Sciatic nerve (tissue), 2 donors: Measurements from ENCODE around the gene MAST4. TPM values are rescaled to one million over a fixed set of nuclear protein-coding genes. Genes with fewer than 3 reads are reported as not detected.
A peak's percentile ranks its signal among the peaks of the same experiment; 100 is the strongest.
"Not testable (repeated sequence)": the region's sequence is repeated elsewhere in the genome, so short reads cannot be mapped to it uniquely, and the experiment has no call there.

Source experiments
- ATAC-seq: fragments of 200-7000 bp; cut with Tn5 transposase; one replicate; pipeline ENCODE4 v1.9.1; 2020; ENCODE audit warnings: mild to moderate bottlenecking, moderate library complexity
- DNase-seq: peaks from one replicate; pipeline ENCODE4 v3.0.0-alpha.2; 2020; ENCODE audit warnings: low spot score
- intact Hi-C: fragments of 100-400 bp; cut with DNase I; formaldehyde crosslinking; loops from one replicate; pipeline ENCODE4 v1.14.2; 2022
- total RNA-seq: library from RNA; stranded (reverse); fragmentation: NEBNext Ultra II Directional; extraction: Animal tissue kit (Norgen Biotek cat#: 25700); gene quantifications from one replicate; pipeline ENCODE4 v1.2.1, GENCODE V29; 2021
- donor health status: DM: no; HTN: no; CAD: no.
- donor health status: DM: no; HTN: no; CAD: no.

The MAST4 gene
- total RNA-seq, 1 donor from 2014 or later = 47.9 TPM

- DNase-seq = no peak
- ATAC-seq = no peak
- intact Hi-C loops = no loop called here
These were observed 222.7 kb downstream of the MAST4 start for GRCh38 chr5:66818935-66819328.

DNA sequence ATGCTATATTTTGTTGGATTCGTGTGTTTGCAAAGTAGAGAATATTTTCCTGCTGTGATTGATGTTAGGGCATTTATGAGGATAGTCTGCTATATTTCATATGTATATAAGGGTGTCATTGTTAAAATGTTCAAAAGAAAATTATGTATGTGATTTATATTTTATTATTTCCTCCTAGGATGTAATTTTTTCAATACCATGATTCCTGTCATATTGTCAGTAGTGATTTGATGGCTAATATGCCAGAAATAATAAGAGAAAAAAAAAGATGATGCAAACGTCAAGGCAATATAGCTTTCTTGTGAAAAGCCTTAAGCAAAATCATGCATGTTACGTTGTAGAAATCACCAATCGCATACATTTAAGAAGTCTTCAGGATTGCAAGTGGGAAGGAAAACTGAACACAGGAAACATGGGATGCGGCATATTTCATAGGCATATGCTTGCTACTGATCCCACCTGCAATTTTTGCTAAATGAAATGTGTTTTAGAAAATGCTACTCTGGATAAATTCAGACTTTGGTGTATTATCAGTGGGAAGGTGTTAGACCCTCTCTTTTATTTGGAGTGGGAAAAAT lies 224.5 kb downstream of the MAST4 start:
- ATAC-seq = no peak
- intact Hi-C loops = no loop called here
- DNase-seq = no peak

GRCh38 chr5:66821688-66822429 lies 225.7 kb downstream of the MAST4 start:
- no peak for DNase-seq
- intact Hi-C loops = no loop called here
- no peak for ATAC-seq

DNA sequence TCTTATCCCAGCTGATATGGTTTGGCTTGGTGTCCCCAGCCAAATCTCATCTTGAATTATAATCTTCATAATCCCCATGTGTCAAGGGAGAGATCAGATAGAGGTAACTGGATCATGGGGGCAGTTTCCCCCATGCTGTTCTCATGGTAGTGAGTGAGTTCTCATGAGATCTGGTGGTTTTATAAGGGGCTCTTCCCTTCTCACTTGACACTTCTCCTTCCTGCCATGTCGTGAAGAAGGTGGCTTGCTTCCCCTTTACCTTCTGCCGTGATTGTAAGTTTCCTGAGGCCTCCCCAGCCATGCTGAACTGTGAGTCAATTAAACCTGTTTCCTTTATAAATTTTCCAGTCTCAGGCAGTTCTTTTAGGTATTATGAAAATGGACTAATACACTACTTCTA lies 226.7 kb downstream of the MAST4 start:
- ATAC-seq, intact Hi-C loops, DNase-seq: not testable (repeated sequence)

DNA sequence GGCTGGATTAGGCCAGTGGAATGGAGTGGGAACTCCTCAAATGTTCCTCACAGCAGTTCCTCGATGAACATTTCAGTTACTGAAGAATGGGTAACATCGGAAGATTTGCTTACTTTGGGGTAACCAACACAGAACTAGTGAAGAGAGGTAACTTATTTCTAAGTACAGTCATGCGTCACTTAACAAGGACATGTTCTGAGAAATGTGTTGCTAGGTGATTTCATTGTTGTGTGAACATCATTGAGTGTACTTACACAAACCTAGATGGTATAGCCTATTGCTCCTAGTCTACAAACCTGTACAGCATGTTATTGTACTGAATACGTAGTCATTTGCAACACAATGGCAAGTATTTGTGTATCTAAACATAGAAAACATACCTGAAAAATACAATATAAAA lies 228.3 kb downstream of the MAST4 start:
- DNase-seq (no peak), ATAC-seq (no peak)
- intact Hi-C loops = no loop called here

DNA sequence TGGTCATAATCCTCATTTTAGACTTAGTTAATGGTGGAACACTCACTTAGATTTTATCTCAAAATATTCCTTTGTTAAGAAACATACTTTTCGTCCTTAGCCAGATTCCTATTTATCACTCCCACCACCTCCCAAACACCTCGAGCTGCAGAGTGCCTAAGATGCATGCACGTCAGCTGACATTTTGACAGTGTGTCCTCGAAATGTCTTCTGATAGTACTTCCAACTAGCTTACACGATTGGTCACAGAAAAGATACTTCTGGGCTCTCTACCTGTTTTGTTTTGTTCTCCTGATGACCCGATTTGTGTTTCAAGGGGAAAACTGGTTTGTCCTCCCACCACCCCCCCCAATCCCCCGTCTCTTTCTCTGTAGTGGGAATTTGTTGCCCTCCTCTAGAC lies 230.1 kb downstream of the MAST4 start:
- DNase-seq (no peak), ATAC-seq (no peak)
- intact Hi-C loops = no loop called here

DNA sequence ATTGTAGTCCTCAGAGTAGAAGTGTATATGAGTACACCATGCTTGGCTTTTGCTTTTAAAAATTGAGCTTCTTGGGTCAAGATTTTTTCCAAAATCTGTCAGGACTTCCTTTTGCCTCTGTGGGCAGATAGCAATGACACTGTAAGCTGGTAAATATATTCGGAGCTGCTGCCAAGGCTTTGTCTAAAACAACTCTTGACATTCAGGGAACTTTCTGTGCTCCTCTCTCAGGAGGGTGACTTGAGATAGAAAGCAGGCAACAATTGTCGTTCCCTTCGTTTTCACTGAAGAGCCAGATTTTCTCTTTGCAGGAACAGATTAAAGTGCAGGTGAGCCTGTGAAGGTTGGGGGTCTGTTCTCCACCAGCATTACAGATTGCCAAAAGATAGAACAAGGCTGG lies 230.5 kb downstream of the MAST4 start:
- ATAC-seq (no peak), DNase-seq (no peak)
- intact Hi-C loops = no loop called here

- DNase-seq (no peak), ATAC-seq (peak; percentile 43)
- intact Hi-C loops = no loop called here
These were observed 231.9 kb downstream of the MAST4 start for GRCh38 chr5:66828046-66828547.

DNA sequence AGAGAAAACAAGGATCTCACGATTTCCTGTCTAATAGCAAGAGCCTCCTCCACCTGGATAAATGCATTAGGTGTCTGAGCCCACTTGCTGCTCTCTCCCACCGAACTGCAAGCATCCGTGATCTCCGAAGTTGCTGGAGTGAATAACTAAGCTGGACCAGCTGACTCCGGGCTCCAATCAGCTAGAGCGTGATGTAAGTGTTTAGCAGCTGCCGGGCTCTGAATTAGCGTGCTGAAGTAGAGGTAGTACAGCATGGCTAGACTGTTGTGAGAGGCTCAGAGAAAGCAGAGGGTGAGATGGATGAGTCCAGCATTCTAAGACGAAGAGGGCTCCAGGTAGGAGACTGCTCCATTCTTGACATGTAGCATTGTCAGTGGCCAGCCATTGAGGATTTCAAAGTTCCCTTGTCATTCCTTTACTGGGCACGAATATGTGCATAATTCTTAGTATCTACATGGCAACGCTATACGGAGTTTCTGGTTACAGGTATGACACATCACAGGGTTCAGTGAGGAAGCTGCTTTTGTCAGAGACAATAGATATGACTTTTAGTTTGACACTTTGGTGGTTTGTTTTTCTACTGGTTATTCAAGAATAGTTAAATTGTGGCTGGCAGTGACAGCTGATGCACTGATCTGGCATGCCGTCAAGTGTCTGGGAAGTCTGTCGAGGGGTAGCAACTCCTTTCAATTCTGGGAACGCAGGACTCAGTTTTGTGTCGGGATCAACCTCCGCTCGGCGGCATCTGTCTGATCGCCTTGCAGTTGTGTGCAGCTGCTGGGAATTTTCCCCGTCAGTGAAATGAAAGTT lies 232.6 kb downstream of the MAST4 start:
- ATAC-seq = peak; percentile 97

DNA sequence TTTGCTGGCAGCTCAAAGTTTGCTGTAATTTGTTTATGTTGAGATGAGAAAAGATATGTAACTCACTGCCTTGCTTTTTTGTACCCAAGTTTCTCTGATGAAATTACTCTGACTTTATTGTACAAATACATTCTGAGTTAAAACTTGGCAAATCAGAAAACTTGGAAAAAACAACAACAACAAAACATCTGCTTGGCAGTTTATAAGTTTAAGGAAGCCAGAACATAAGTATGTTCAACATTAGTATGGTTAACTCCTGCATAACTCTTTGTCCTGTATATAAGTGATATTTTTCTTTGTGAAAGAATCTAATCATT lies 233.1 kb downstream of the MAST4 start:
- ATAC-seq (no peak), DNase-seq (no peak)
- intact Hi-C loops = no loop called here

More for the DNA sequence above, 232.6 kb downstream of the MAST4 start:
- peak; percentile 65 for DNase-seq
- intact Hi-C loops = no loop called here

DNA sequence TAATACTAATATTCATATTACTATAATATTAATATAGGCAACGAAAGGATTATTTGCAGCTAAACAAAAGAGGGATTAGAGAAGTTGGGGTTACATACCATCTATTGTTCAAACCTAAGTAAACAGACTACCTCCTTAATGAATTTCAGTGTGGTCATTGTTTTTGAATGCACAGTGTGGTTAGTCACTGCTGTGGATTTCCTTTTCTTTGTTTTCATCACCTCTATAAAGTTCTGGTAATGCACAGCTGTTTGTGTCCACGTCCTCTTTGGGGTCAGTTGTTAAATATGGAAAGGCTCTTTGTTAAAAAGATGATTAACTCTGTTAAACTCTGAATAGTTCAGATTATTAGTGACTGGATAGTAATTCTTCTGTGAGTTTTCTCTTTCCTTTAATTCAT lies 233.6 kb downstream of the MAST4 start:
- intact Hi-C loops = no loop called here
- no peak for ATAC-seq

GRCh38 chr5:66830636-66831035 lies 234.4 kb downstream of the MAST4 start:
- ATAC-seq (no peak), DNase-seq (no peak)
- intact Hi-C loops = no loop called here

More for the DNA sequence above, 233.6 kb downstream of the MAST4 start:
- DNase-seq = no peak

GRCh38 chr5:66839636-66840185 lies 243.5 kb downstream of the MAST4 start:
- DNase-seq (no peak), ATAC-seq (no peak)
- intact Hi-C loops = no loop called here

DNA sequence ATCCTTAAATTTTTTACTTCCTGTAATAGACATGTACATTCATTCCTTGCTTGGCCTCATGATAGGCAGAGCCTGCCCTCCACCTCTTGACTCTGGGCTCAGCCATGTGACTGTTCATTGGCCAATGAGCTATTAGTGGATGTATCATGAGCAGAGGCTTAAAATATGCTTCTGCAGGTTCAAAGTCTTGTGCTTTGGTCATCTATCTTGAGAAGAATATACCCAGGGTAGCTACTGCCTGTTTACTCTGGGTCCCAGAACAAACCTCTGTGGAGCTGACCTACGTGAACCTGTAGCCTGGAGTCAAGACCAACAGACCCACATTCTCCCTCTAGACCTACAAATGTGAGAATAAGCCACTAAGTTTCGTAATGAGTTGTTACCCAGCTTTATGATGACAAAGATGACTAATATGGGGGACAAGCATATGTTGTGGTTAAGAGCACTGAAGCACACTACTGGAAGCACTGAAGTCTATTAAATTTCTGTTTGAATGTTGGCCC lies 244.4 kb downstream of the MAST4 start:
- intact Hi-C loops = no loop called here
- DNase-seq (no peak), ATAC-seq (no peak)

DNA sequence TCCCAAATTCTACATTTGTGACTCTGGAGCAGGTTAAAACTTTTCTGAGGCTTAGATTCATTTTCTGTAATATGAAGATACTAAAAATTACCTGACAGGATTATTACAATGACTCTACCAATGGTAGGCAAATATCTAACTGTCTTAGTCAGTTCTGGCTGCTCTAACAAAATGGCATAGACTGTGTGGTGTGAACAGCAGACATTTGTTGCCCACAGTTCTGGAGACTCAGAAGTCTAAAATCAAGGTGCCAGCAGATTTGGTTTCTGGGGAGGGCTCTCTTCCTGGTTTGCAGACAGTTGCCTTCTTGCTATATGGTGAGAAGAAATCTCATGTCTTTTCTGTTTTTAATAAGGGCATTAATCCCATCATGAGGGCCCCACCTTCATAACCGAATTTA lies 245.1 kb downstream of the MAST4 start:
- DNase-seq (no peak), ATAC-seq (no peak)
- intact Hi-C loops = no loop called here

DNA sequence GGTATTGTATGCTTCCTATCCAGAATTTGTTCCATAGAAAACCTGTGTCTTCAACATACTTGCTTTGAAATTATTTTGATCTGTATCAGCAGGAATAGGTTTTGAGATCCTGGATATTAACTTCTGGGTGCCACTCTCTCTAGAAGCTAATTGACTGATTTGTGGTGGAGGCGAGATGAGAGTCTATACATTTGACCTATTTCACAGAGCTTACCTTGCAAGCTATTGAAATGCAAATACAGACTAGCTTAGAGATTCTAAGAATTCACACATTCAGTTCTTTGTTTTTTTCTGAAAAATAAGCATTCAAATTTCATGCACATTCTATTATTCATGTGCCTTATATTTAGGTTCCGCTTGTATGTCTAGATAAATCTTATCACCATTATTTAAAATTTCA lies 246.3 kb downstream of the MAST4 start:
- ATAC-seq = no peak
- intact Hi-C loops = no loop called here

GRCh38 chr5:66843065-66843464 lies 246.9 kb downstream of the MAST4 start:
- no peak for ATAC-seq
- intact Hi-C loops = no loop called here

More for the DNA sequence above, 246.3 kb downstream of the MAST4 start:
- DNase-seq = no peak

GRCh38 chr5:66848749-66849641 lies 252.8 kb downstream of the MAST4 start:
- ATAC-seq (no peak), DNase-seq (no peak)
- intact Hi-C loops = no loop called here

More at GRCh38 chr5:66843065-66843464, 246.9 kb downstream of the MAST4 start:
- DNase-seq = no peak

DNA sequence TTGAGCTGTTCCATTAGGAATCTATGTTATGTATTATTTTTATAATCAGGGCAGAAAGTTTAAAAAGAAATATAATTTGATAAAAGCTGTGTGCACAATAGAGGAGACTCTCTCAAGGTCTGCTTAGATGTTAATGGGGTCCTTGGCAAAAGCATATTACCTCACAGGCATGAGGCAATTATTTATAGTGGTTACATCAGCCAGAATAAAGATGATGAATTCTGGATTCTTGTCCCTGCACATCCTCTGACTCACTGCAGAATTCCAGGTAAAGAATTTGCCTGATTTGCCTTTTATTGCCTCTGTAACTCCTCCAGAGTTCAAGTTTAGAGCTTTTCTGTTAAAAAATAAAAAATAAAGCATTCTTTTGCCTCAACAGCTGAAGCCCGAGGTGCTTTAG lies 253.6 kb downstream of the MAST4 start:
- ATAC-seq = no peak
- intact Hi-C loops = no loop called here
- DNase-seq = no peak
